Effector memory CD8-positive, alpha-beta T cell (primary cell): ENCODE data around the gene ZNF609.
"Not testable (repeated sequence)": the region's sequence is repeated elsewhere in the genome, so short reads cannot be mapped to it uniquely, and the experiment has no call there.

Source experiments
- ATAC-seq: fragments of 150-1000 bp; cut with Tn5 transposase; replicated peaks from 2 replicates; pipeline ENCODE4 v1.10.0; 2021; ENCODE audit warnings: mild to moderate bottlenecking, moderate library complexity
- DNase-seq, 3 experiments: peaks; one replicate each; pipeline ENCODE4 v3.0.0; 2021
- H3K27ac Mint-ChIP-seq, 2 donors: one replicate each; pipeline ENCODE4 v1.8.0; 2022; ENCODE audit warnings: mild to moderate bottlenecking in 2 of 2, mixed read lengths in 2 of 2, moderate library complexity in 2 of 2
- H3K27me3 Mint-ChIP-seq, 2 donors: one replicate each; pipeline ENCODE4 v1.8.0; 2022; ENCODE audit warnings: mixed read lengths in 2 of 2
- H3K36me3 Mint-ChIP-seq: one replicate; pipeline ENCODE4 v1.8.0; 2022; ENCODE audit warnings: mild to moderate bottlenecking, moderate library complexity, mixed read lengths; ENCODE audit not compliant: insufficient read depth
- H3K4me1 Mint-ChIP-seq, 2 donors: one replicate each; pipeline ENCODE4 v1.8.0; 2022; ENCODE audit warnings: low read depth in 2 of 2, mixed read lengths in 2 of 2
- H3K4me3 Mint-ChIP-seq, 2 donors: one replicate each; pipeline ENCODE4 v1.8.0; 2022; ENCODE audit warnings: mild to moderate bottlenecking in 2 of 2, mixed read lengths in 2 of 2, moderate library complexity in 2 of 2
- H3K9me3 Mint-ChIP-seq, 2 donors: one replicate each; pipeline ENCODE4 v1.8.0; 2022; ENCODE audit warnings: mixed read lengths in 2 of 2

ZNF609 gene

GRCh38 chr15:64619880-64620839 is 159.8 kb downstream of the ZNF609 start:
- DNase-seq, result no peak
- H3K4me3 Mint-ChIP-seq, result peak overlapping the region; percentile 12 to 14

GRCh38 chr15:64621056-64621455 is 160.7 kb downstream of the ZNF609 start:
- DNase-seq, result no peak
- H3K36me3 Mint-ChIP-seq, result no peaks in the 10 kb centered on the region
- H3K4me1 Mint-ChIP-seq, result peaks cover 68 to 75% of the 10 kb centered on the region in 2 donors
- H3K27ac Mint-ChIP-seq, result peak overlapping the region; percentile 46 to 66
- ATAC-seq, result no peak
- H3K4me3 Mint-ChIP-seq, result peak overlapping the region in 1 of 2 donors; percentile 38
- H3K9me3 Mint-ChIP-seq, result no peaks in the 10 kb centered on the region
- H3K27me3 Mint-ChIP-seq, result no peaks in the 10 kb centered on the region

More at GRCh38 chr15:64619880-64620839, 159.8 kb downstream of the ZNF609 start:
- Mint-ChIP-seq H3K9me3 (no peaks in the 10 kb centered on the region), H3K27me3 (no peaks in the 10 kb centered on the region), H3K36me3 (no peaks in the 10 kb centered on the region), H3K4me1 (peaks cover 68 to 79% of the 10 kb centered on the region in 2 donors), H3K27ac (peak overlapping the region; percentile 46 to 69)
- ATAC-seq, result no peak

GRCh38 chr15:64622410-64623260 is 162.3 kb downstream of the ZNF609 start:
- DNase-seq (peak; percentile 51 to 66 (median 57)), ATAC-seq (peak; percentile 89)
- Mint-ChIP-seq H3K4me1 (peaks cover 74 to 81% of the 10 kb centered on the region in 2 donors), H3K27ac (peak overlapping the region; percentile 46 to 66), H3K9me3 (no peaks in the 10 kb centered on the region), H3K27me3 (no peaks in the 10 kb centered on the region), H3K36me3 (no peaks in the 10 kb centered on the region), H3K4me3 (peak overlapping the region; percentile 38 to 52)

- no peaks in the 10 kb centered on the region for H3K36me3 Mint-ChIP-seq
- H3K4me3 Mint-ChIP-seq, result peak overlapping the region; percentile 38 to 52
- DNase-seq, result no peak
- no peaks in the 10 kb centered on the region for H3K9me3 Mint-ChIP-seq
- peaks cover 67 to 75% of the 10 kb centered on the region in 2 donors for H3K4me1 Mint-ChIP-seq
- ATAC-seq, result peak; percentile 14
- H3K27ac Mint-ChIP-seq, result peak overlapping the region; percentile 46 to 66
- no peaks in the 10 kb centered on the region for H3K27me3 Mint-ChIP-seq
Observed at GRCh38 chr15:64623347-64623996, 163.1 kb downstream of the ZNF609 start.

- Mint-ChIP-seq H3K9me3 (no peaks in the 10 kb centered on the region), H3K27me3 (no peaks in the 10 kb centered on the region), H3K27ac (peak overlapping the region; percentile 46 to 66), H3K4me3 (peak overlapping the region; percentile 38 to 52), H3K4me1 (peaks cover 64 to 73% of the 10 kb centered on the region in 2 donors), H3K36me3 (no peaks in the 10 kb centered on the region)
- no peak for DNase-seq
- ATAC-seq, result no peak
Observed at GRCh38 chr15:64624242-64624641, 163.9 kb downstream of the ZNF609 start.

GRCh38 chr15:64629063-64629462 is 168.7 kb downstream of the ZNF609 start:
- H3K27ac Mint-ChIP-seq, result peak overlapping the region; percentile 16 to 67
- no peaks in the 10 kb centered on the region for H3K27me3 Mint-ChIP-seq
- DNase-seq, result no peak
- peaks cover 33 to 50% of the 10 kb centered on the region in 2 donors for H3K4me1 Mint-ChIP-seq
- H3K4me3 Mint-ChIP-seq, result no peak overlapping the region
- H3K9me3 Mint-ChIP-seq, result no peaks in the 10 kb centered on the region
- peaks cover 5% of the 10 kb centered on the region for H3K36me3 Mint-ChIP-seq
- ATAC-seq, result no peak

GRCh38 chr15:64630396-64631107 is 170.2 kb downstream of the ZNF609 start:
- Mint-ChIP-seq H3K9me3 (no peaks in the 10 kb centered on the region), H3K4me1 (peaks cover 40 to 53% of the 10 kb centered on the region in 2 donors), H3K36me3 (peaks cover 9% of the 10 kb centered on the region), H3K27me3 (no peaks in the 10 kb centered on the region), H3K4me3 (no peak overlapping the region), H3K27ac (peak overlapping the region; percentile 67 to 75)
- no peak for ATAC-seq
- no peak for DNase-seq

- Mint-ChIP-seq H3K27ac (peak overlapping the region; percentile 93 to 96), H3K4me1 (peaks cover 48 to 59% of the 10 kb centered on the region in 2 donors), H3K4me3 (peak overlapping the region in 1 of 2 donors; percentile 25)
- not testable (repeated sequence) for H3K27me3 Mint-ChIP-seq, DNase-seq, H3K36me3 Mint-ChIP-seq, ATAC-seq, H3K9me3 Mint-ChIP-seq
Observed at GRCh38 chr15:64632639-64633038, 172.3 kb downstream of the ZNF609 start.

GRCh38 chr15:64633332-64633731 is 173.0 kb downstream of the ZNF609 start:
- ATAC-seq, result no peak
- Mint-ChIP-seq H3K27ac (peak overlapping the region; percentile 93 to 96), H3K4me1 (peaks cover 48 to 59% of the 10 kb centered on the region in 2 donors), H3K36me3 (peaks cover 9% of the 10 kb centered on the region), H3K4me3 (peak overlapping the region; percentile 22 to 25), H3K9me3 (no peaks in the 10 kb centered on the region), H3K27me3 (no peaks in the 10 kb centered on the region)
- no peak for DNase-seq

GRCh38 chr15:64634027-64634426 is 173.6 kb downstream of the ZNF609 start:
- H3K4me3 Mint-ChIP-seq, result peak overlapping the region; percentile 73 to 78
- ATAC-seq, result peak; percentile 88
- peaks cover 9% of the 10 kb centered on the region for H3K36me3 Mint-ChIP-seq
- peak overlapping the region; percentile 93 to 96 for H3K27ac Mint-ChIP-seq
- no peaks in the 10 kb centered on the region for H3K9me3 Mint-ChIP-seq
- no peaks in the 10 kb centered on the region for H3K27me3 Mint-ChIP-seq
- peaks cover 45 to 55% of the 10 kb centered on the region in 2 donors for H3K4me1 Mint-ChIP-seq
- DNase-seq, result peak; percentile 41 to 47 (median 46)

- H3K27ac Mint-ChIP-seq, result peak overlapping the region; percentile 93 to 96
- ATAC-seq (peak; percentile 73), DNase-seq (peak; percentile 17 to 29 (median 25))
- no peaks in the 10 kb centered on the region for H3K9me3 Mint-ChIP-seq
- peaks cover 14% of the 10 kb centered on the region for H3K36me3 Mint-ChIP-seq
- H3K4me3 Mint-ChIP-seq, result peak overlapping the region; percentile 73 to 78
- H3K4me1 Mint-ChIP-seq, result peaks cover 48 to 58% of the 10 kb centered on the region in 2 donors
- no peaks in the 10 kb centered on the region for H3K27me3 Mint-ChIP-seq
Observed at GRCh38 chr15:64634576-64635498, 174.5 kb downstream of the ZNF609 start.
